Measurements from ENCODE around the gene ZNF423.

Gene ZNF423

DNA sequence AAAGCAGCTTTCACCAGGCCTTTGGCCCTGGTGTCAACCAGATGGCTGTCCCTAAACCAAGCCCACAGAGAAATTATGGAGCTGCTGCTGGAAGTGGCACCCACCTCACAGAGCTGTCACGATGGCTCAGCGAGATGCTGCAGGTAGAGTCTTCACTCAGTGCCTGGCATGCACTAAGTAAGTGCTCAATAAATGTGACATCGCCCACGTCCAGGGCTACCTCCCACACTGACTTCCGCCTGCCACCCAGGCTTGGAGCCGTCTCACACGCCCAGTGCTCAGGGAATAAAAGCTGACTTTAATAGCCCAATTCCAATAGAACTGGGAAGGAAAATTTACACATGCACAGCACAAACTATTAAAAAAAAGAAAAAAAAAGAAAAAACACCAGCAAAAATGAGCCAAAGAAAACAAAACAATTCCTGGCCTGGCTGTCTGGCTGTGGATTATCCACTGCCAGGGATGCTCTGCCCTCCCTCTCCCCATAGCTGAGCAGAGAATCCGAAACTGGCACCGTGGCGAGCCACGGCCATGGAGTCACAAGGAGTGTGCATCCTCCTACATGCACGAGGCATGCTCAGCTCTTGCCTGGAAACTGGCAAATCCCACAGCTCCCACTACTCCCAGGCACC, 68.9 kb downstream of the ZNF423 start:
- DNase-seq (ENCODE audit: low spot score): no peak

DNA sequence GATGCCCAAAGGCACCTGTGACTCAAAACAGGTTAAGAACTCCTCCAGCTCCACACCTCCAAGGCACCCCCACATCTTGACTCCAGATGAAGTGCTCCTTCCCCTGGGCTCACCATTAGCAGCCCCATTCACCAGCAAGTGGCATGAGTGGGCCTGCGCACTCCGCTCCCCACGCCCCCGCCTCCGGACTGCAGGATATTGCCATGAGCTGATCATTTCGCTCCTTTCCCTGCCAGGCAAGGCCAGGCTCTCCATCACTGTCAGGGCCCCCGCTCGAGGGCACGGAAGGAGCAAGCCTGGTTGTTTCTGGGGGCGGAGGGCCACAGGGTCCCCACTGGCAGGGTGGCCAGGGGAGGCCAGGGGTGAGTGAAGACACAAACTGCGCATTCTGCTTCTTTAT, 69.9 kb downstream of the ZNF423 start:
- no peak for DNase-seq (ENCODE audit: low spot score)

DNA sequence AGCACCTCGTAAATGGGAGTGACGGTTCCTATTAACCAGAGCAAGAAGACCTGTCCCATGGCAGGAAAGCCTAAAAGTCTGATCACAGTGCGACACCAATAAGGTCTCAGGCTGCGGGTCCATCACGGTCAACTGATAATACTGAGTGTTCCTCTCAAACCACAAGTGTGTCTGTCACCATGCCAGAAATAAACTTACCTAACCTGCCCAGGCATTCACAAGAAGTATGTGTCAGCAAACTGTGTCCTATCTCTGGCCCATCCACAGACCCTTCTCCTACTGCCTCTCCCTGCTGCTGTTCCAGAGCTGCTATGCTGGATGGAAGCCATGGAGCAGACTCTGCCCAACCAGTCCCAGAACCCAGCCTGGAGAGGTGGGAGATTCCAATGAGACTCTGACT, 73.5 kb downstream of the ZNF423 start:
- DNase-seq (ENCODE audit: low spot score): no peak

DNA sequence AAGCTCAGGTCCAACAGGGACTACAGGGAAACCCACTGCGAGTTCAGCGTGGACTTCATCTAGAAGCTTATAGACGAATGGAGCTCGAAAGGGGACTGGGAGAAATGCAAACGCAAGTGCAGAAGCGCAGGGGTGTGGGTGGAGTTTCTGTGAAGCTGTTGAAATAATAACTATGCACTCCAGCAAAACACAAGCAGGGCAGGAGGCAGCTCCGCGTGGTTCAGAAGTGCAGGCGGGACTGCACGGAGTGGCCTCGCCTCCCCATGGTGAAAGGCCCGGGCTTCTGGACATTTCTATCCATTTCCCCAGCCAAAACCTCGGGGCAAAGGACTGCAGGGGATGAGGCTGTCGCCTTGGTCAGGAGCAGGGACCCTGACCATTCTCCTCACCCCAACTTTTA, 74.5 kb downstream of the ZNF423 start:
- DNase-seq (ENCODE audit: low spot score): no peak

DNA sequence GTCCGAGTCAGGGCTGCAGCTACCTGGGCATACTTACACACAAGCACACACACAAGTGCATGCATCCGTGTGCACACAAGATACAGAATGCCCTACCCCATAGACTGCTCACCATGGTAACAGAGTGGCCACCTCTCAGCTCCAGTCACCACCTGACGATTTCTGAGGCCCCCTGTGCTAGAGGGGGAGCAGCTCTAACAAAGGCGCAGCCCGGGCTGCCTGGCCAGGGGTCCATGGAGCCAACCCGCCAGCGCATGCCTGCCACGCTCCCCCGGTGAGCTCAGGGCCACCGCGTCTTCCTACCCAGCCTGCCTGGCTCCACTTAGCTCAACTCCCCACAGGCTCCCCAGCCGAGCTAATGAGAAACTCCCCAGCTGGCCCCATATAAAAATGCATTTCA, 75.5 kb downstream of the ZNF423 start:
- no peak for DNase-seq (ENCODE audit: low spot score)

DNA sequence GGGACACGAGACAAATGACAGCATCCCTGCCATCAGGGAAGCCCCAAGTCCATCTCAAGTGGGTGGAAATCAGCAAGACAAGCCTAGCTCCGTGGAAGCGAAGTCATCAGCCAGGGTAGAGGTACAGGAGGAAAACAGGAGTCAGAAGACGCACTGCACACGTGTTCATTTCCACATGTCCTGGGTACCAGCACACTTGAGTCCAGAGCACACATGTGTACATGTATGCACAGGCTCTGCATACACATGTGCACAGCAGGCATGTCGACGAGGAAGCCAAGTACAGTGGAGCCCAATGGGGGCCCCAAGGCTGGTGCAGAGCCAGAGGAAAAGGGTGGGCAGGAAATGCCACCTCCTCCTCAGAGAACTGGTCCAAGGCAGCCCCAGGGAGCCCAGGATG, 75.9 kb downstream of the ZNF423 start:
- DNase-seq (ENCODE audit: low spot score): no peak

DNA sequence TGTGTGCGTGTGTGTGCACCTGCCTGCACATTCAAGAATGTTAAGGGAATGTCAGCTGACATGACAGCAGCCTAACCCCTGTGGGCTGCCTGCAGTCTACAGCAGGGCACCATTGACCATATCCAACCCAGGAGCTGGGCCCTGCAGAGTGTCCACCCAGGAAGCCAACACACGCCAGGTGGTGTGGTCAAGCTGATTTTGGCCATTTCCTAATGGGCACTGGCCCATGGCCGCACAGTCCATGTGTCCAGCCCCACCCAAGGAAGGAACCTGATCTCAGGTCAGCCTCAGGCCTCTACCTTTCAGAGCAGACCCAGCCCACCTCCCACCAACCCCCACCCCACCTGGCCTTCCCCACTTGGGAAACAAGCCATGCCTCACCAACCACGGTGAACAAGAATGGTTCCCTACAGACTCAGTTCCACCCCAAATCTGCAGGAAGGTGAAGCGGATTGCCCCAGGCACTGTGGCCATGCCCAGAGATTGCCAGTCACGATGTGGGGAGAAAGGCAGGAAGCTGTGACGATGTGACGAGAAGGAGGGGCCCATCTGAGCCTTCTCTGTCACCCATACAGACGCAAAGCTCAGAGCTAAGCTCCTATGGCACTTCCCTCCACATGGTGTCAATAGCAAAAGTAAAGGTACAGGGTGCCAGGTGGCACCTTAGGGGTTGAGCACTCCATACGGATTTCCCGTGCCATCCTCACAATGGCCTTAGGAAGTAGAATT, 77.5 kb downstream of the ZNF423 start:
- DNase-seq (ENCODE audit: low spot score): no peak

DNA sequence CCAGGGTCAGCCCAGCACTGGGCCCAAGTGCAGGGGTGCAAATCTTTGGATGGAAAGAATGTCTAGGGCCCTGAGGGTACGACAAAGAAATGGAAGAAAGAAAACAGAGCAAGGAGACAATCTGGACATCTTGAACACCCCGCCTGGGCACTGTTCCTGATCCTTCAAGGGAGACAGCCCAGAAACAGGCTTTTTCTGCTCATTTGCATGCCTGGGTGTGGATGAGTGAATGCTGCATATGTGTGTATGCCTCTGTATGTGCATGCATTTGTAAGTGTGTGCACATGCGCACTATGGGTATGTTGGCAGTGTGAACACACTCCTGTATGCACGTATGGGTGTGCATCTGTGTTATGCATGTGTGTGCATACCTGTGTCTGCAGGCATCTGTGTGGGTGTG, 79.2 kb downstream of the ZNF423 start:
- DNase-seq (ENCODE audit: low spot score): no peak

DNA sequence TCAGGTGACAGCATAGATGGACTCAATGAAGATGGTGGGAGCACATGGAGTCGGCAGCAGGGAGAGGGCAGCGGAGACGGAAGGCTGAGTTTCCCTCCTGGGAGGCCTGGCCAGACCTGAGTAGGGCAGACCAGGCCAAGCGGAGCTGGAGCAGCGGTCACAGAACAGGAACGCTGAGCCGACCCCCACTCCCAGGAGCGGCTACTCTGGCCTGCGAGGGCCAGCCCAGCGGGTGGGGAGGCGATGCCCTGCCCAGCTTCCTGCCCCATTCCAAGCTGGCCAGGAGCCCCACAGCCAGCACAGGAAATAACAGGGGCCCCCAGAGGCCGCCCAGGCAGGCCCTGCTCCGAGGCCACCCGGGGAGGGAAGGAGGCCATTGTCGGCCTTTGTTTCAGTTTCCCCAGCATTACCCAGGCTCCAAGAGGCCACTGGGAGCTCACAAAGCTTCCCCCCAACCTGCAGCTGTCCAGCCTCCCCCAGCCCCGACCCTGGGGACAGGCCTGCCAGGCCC, 79.8 kb downstream of the ZNF423 start:
- DNase-seq (ENCODE audit: low spot score): peak; percentile 56

DNA sequence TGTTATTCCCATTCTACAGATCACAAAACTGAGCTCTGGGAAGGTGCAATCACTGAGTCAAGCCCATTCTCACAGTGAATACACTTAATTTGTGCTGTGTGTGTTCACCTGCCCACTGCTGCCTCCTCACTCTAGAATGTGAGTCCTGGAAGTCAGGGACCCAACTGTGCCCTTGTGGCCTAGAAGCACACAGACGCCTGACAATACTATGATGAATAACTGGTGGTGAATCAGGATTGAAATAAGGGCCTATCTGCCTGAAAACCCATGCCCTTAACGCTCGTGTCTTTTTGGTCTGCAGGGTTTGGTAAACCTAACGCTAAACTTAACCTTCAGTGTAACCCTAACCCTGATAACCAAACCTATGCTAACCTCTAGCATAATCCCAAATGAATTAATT, 80.3 kb downstream of the ZNF423 start:
- no peak for DNase-seq (ENCODE audit: low spot score)

DNA sequence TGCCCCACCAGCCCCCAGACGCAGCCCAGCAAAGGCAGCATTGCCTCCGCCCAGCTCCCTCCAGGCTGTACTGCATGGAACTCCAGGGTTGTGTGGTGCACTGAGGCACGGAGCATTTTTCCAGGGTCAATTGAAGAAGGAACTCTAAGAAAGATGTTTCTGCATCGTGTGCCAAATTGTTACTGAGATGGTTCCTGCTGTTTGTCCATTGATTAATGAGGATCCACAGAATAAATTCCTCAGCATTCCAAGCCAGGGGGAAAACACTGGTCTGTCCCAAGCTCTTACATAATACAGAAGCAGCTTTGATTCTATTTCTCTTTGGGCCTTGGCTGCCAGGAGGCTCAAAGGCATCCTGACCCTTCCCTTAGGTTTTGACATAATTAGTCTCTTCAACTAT, 80.9 kb downstream of the ZNF423 start:
- DNase-seq (ENCODE audit: low spot score): no peak

DNA sequence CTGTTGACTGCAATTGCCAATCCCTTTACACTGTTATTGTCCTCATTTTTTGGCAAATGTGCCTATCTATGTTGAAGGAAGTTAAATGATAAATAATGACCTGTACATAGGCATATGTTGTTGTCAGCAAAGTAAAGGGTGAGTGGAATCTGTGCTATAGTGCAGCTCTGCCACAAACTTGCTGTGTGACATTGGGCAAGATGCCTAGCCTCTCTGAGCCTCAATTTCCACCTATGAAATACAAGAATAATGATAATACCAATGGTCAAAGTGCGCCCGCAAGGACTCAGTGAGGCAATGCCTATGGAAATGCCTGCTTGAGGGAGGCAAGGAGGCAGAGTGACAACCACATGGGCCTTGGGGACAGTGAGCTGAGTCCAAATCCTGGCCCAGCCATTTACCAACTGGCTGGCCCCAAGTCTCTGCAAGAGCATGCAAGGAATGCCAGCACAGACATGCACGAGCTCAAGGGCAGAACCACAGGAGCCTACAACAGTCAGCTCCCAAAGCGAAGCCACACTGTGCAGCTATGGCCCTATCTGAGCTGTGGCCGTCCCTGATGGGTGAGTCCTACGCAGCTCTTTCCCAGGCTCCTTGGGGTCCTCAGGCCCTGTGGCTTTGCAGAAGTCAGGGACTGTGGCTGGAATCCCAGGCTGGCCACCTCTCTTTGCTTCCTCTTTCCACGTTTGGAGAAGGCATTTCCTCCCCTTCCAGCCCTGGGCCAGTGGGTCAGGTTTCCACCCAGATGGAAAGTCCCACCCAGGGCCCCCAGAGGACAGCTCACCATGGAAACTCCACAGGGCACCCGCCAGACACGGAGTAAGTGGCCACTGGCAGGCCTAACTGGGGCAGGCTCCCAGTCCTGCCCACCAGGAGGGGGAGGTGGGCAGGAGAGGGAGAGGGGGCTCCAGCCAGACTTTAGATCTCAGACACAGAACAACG, 82.1 kb downstream of the ZNF423 start:
- DNase-seq (ENCODE audit: low spot score): no peak

DNA sequence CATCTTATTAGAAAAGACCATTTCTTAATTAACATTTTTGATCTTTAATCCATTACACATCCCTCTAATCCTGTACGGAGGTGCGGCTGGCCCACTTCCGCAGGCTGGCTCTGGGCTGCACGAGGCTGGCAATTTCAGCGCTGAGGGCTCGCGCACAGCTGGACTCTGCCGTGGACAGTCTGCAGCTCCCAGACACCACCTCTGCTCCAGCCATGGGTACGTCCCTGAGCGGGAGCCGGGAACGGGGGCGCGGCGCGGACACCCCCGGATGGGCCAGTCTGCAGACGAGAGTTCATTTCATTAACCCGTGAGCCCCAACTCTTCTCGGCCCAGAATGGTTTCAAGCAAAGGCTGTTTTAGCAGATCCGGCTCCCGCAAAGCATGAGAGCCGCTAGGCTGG, 87.9 kb downstream of the ZNF423 start:
- DNase-seq (ENCODE audit: low spot score): no peak

DNA sequence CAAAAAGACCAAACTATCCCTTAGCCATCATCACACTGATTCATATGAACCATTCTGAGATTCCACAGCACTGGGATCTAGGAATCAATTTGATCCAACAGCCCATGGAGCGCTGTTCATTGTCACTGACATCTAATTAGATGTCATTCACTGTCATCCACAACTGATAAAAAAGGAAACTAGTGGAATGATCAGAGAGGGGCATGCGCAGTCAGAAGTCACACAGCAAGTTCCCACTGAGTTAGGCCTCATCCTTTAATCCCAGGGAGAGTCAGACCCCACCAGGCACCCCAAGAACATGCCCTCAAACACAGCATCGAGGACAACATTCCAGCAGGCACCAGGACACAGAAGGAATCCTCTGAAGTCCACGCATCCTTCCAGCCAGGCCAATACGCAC, 88.5 kb downstream of the ZNF423 start:
- no peak for DNase-seq (ENCODE audit: low spot score)

DNA sequence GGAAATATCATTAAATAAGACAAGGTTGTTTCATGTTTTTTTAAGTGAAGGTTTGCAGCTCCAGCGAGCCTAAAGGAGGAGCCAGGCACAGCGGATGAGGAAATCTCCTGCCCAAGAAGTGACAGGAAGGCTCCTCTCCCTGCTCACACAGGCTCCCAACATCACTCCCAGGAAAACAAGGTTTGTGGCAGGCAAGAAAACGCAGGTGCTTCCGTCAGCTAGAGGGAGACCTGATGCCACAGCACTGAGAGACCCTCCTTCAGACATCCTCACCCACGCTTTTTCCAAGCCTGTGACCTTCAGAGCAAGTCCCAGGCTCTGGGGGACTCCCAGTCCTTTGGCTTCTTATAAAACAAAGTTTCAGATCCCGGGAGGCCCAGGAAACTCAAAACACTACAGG, 89.7 kb downstream of the ZNF423 start:
- DNase-seq (ENCODE audit: low spot score): no peak

DNA sequence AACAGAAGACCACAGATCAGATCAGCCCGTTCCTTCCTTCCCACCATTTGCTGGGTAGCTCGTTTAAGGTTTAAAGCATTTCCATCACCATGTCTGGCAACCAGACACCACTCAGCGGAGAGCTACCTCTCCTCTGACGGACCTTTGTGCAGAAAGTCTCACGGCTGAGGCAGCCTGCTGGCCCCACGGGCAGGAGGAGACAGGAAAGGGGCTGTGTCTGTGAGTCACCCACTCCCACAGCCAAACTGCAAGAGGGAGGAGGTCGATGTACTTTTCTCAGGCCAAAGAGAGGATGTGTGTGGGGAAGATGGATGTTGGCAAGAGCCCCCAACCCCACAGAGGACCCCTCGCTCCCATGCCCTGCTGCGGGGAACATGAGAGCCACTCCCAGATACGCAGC, 92.1 kb downstream of the ZNF423 start:
- no peak for DNase-seq (ENCODE audit: low spot score)

DNA sequence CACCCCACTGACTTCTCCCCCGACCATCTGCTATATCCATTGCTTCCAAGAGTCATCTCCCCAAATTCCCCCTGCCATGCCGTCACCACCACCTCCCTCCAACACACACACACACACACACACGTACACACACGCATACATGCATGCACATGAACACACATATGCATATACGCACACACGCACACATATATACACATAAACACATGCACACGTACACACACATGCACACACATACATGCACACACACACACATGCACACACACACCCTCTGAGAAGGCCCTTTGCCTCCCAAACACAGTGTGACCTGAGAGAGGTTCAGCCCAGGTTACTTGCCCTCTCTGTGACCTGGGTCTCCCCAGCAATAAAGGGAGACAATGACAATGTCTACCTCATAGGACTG, 95.1 kb downstream of the ZNF423 start:
- no peak for DNase-seq (ENCODE audit: low spot score)

DNA sequence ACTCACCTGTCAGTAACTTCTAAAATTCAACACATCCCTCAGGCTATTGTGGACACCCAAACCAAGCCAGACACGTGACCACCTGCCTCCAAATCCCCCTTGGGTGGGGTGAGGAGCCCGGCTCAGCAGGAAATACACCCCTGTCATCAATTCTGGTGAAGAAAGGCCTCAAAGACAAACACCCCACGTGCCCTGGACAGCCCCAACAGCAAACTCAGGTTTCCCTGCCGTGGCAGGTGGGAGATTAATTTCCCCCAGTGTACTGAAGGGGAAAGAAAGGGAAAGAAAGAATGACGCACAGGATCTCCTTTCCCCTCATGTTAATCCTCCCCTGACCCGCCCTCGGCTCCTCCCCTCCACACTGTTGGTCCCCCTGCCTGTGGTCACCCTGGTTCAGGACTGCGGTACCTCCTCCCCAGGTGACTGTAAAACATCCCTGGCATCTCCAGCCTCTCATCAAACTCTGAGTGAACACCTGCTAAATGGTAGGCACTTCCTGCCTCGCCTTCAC, 98.3 kb downstream of the ZNF423 start:
- no peak for DNase-seq (ENCODE audit: low spot score)

DNA sequence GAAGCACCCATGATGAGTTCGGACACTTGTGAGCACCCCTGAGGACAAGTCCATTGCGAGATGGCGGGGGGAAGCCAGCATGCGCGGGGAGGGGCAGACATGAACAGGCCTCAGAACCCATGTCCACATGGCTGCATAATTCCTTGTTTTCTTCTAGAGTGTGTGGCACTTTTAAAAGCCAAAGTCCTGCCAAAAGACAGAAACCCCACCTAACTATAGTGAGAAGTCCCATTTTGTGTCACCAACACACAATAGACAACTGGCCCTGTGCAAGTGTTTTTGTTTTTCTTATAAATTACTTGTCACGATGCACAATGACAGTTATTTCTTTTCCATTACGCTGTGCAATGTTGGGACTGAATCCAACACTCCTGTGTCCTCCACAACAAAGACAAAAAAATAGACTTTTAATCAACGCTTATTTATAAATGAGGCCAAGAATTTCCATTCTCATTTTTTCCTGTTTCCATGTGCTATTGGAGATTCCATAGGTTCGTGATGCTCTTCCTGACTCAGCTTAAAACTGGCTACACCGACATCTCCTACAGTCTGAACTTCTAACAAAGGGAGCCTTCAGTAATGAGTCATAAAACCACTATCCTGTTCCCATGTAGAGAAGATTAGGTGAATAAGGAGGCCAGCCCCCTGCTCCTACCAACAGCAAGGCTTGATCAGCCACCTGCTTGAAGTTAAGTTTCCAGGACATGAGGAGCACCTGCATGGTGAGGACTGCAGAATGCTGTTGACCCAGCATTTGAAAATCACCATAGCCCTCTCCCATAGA, 98.9 kb downstream of the ZNF423 start:
- DNase-seq (ENCODE audit: low spot score): no peak

DNA sequence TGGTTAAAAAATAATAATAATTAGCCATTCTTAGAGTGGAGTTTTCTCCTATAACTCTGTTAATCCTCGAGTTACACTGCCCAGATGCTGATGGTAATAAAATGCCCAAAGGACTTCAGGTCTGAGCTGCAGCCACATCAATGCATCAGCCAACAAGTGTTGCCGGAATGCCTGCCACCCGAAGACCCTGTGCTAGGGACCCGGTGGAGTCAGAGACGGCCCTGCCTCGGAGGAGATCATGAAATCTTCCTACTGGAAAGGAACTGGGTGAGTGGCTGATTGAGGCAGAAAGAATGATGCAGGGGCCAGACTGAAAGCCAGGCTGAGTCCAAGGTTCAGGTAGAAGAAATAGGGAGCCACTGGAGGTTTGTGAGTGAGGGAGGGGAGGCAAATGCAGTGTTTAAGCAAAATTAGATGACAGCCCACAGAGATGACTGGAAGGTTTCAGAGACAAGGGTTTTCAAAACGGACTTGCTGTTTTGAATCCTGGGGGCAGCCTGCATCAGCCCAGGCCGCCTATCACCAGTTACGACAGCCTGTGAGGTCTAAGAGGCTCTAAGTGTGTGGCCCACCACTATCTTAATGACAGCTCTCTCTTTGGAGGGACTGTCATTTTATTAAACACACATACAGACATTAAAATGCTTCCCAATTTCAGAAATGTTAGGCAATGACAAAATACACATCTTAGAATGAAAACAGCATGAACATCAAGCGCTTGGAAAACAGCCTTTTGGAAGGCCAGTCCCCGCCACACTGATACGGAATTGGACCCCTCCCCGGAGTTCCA, 100.0 kb downstream of the ZNF423 start:
- DNase-seq (ENCODE audit: low spot score): no peak

DNA sequence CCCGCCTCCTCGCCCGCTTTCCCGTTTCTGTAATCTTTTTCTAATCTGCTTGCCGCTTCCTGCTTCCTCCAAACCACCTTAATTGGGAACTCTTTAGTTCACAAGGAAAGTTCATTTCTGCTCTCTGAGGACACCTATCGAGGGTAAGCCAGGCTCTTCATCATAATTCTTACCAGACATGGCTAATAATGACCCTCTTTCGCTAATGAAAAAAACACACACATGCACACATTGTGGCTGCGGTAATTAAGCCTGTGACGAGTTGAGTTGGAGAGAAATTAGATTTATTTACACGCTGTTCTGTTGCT, 100.6 kb downstream of the ZNF423 start:
- DNase-seq (ENCODE audit: low spot score): peak; percentile 56

All from SK-N-DZ (cell line).